OCI-LY1 (cell line): ENCODE results near the gene NPAS2.

Experiments used
- H2AFZ ChIP-seq: fragments of 200-600 bp; sonication (generic), shearing (Covaris generic); 2 replicates; pipeline ENCODE4 v1.6.0; 2014; ENCODE audit warnings: antibody characterized with exemption, mild to moderate bottlenecking, low read length
- H3F3A ChIP-seq: fragments of 200-600 bp; sonication (generic), shearing (Covaris generic); 2 replicates; pipeline ENCODE4 v1.6.0; 2014; ENCODE audit warnings: mild to moderate bottlenecking, antibody characterized with exemption, low read length, moderate library complexity; ENCODE audit not compliant: insufficient read depth
- H3K27ac ChIP-seq: fragments of 200-600 bp; sonication (generic); 2 replicates; pipeline ENCODE4 v1.5.1; 2014; ENCODE audit warnings: low read length, mixed run types, mild to moderate bottlenecking, low read depth; ENCODE audit not compliant: poor library complexity, severe bottlenecking
- H3K27me3 ChIP-seq: fragments of 200-600 bp; sonication (generic); 2 replicates; pipeline ENCODE4 v1.6.0; 2014; ENCODE audit warnings: antibody characterized with exemption, mild to moderate bottlenecking, low read length, moderate library complexity; ENCODE audit not compliant: insufficient read depth
- H3K36me3 ChIP-seq: fragments of 200-600 bp; sonication (generic); 2 replicates; pipeline ENCODE4 v1.6.1; 2014; ENCODE audit warnings: mild to moderate bottlenecking, antibody characterized with exemption, low read length, moderate library complexity, mixed read lengths; ENCODE audit not compliant: insufficient read depth
- H3K4me1 ChIP-seq: fragments of 200-600 bp; sonication (generic); 2 replicates; pipeline ENCODE4 v1.5.1; 2014; ENCODE audit warnings: mild to moderate bottlenecking, low read length, moderate library complexity; ENCODE audit not compliant: insufficient read depth, severe bottlenecking
- H3K4me2 ChIP-seq: fragments of 200-600 bp; sonication (generic), shearing (Covaris generic); 2 replicates; pipeline ENCODE4 v1.6.1; 2014; ENCODE audit warnings: low read length
- H3K4me3 ChIP-seq: fragments of 200-600 bp; sonication (generic); 2 replicates; pipeline ENCODE4 v1.5.1; 2014; ENCODE audit warnings: low read length, low read depth, mild to moderate bottlenecking, mixed read lengths; ENCODE audit not compliant: poor library complexity, severe bottlenecking
- H3K79me2 ChIP-seq: fragments of 200-600 bp; shearing (Covaris generic); 2 replicates; pipeline ENCODE4 v1.6.1; 2016; ENCODE audit warnings: mixed run types, low read length, mixed read lengths; ENCODE audit not compliant: insufficient read depth
- H3K9ac ChIP-seq: fragments of 200-600 bp; sonication (generic), shearing (Covaris generic); 2 replicates; pipeline ENCODE4 v1.6.1; 2014; ENCODE audit warnings: mild to moderate bottlenecking, low read length, mixed read lengths
- H3K9me2 ChIP-seq: fragments of 200-600 bp; sonication (generic), shearing (Covaris generic); 2 replicates; pipeline ENCODE4 v1.6.1; 2014; ENCODE audit warnings: low read depth, mild to moderate bottlenecking, low read length, mixed read lengths
- H3K9me3 ChIP-seq: fragments of 200-600 bp; shearing (Covaris generic); 2 replicates; pipeline ENCODE4 v1.6.1; 2014; ENCODE audit warnings: low read length, mixed read lengths
- H4K20me1 ChIP-seq: fragments of 200-600 bp; sonication (generic), shearing (Covaris generic); 2 replicates; pipeline ENCODE4 v1.6.0; 2016; ENCODE audit warnings: mild to moderate bottlenecking, low read length; ENCODE audit not compliant: insufficient read depth
- CTCF ChIP-seq: fragments of 200-600 bp; sonication (generic), shearing (Covaris generic); IDR thresholded peaks from 2 replicates; pipeline ENCODE4 v1.5.1; 2017; ENCODE audit warnings: mild to moderate bottlenecking, antibody characterized with exemption, low read length, moderate library complexity, mixed read lengths
- EZH2 ChIP-seq: fragments of 200-600 bp; sonication (generic), shearing (Covaris generic); IDR thresholded peaks from 2 replicates; pipeline ENCODE4 v1.8.0; 2017; ENCODE audit warnings: borderline replicate concordance, mixed run types, mild to moderate bottlenecking, antibody characterized with exemption, low read length, moderate library complexity, mixed read lengths

NPAS2 gene

GRCh38 chr2:100824842-100825241 lies 4.9 kb downstream of the NPAS2 start:
- H3K27me3 ChIP-seq: no peaks in the 10 kb centered on the region; the same call in 1 of the 2 replicates
- no peak overlapping the region for H3K4me3 ChIP-seq
- H3F3A ChIP-seq: no peaks in the 10 kb centered on the region
- no peaks in the 10 kb centered on the region for H4K20me1 ChIP-seq
- no peaks in the 10 kb centered on the region for H3K79me2 ChIP-seq
- no peak overlapping the region for H3K9ac ChIP-seq
- no peak overlapping the region for H3K27ac ChIP-seq
- H3K4me1 ChIP-seq: no peaks in the 10 kb centered on the region
- H2AFZ ChIP-seq: no peak overlapping the region
- H3K9me3 ChIP-seq: 0 out of 2 replicates have a peak, but pooled peaks cover 3% of the 10 kb centered on the region
- no peaks in the 10 kb centered on the region for H3K9me2 ChIP-seq
- no peak overlapping the region for H3K4me2 ChIP-seq
- TF ChIP-seq CTCF (no peak), EZH2 (no peak)
- no peaks in the 10 kb centered on the region; the same call in 1 of the 2 replicates for H3K36me3 ChIP-seq

GRCh38 chr2:100826494-100826893 lies 6.6 kb downstream of the NPAS2 start:
- Histone ChIP-seq H3K9ac (no peak overlapping the region), H3K4me3 (no peak overlapping the region)

GRCh38 chr2:100831158-100831750 lies 11.3 kb downstream of the NPAS2 start:
- Histone ChIP-seq H2AFZ (no peak overlapping the region), H3K27ac (no peak overlapping the region), H3K79me2 (no peaks in the 10 kb centered on the region), H3K9me3 (0 out of 2 replicates have a peak, but pooled peaks cover 3% of the 10 kb centered on the region), H3K4me1 (no peaks in the 10 kb centered on the region), H3F3A (no peaks in the 10 kb centered on the region), H4K20me1 (no peaks in the 10 kb centered on the region), H3K9ac (no peak overlapping the region), H3K36me3 (no peaks in the 10 kb centered on the region; the same call in 1 of the 2 replicates), H3K4me3 (no peak overlapping the region), H3K9me2 (no peaks in the 10 kb centered on the region), H3K27me3 (peaks cover under 1% of the 10 kb centered on the region; the same call in 1 of the 2 replicates), H3K4me2 (no peak overlapping the region)
- TF ChIP-seq CTCF (no peak), EZH2 (no peak)

More at GRCh38 chr2:100826494-100826893, 6.6 kb downstream of the NPAS2 start:
- Histone ChIP-seq H3K79me2 (no peaks in the 10 kb centered on the region), H3K27ac (no peak overlapping the region), H3K4me2 (no peak overlapping the region), H2AFZ (no peak overlapping the region), H3K27me3 (no peaks in the 10 kb centered on the region; the same call in 1 of the 2 replicates), H4K20me1 (no peaks in the 10 kb centered on the region), H3K36me3 (no peaks in the 10 kb centered on the region; the same call in 1 of the 2 replicates), H3K4me1 (no peaks in the 10 kb centered on the region), H3K9me3 (0 out of 2 replicates have a peak, but pooled peaks cover 3% of the 10 kb centered on the region), H3K9me2 (no peaks in the 10 kb centered on the region), H3F3A (no peaks in the 10 kb centered on the region)
- TF ChIP-seq CTCF (no peak), EZH2 (no peak)
